Parathyroid adenoma (tissue), 2 donors: ENCODE measurements around the gene GPS1.

Experiments
- H2AFZ ChIP-seq: fragments of 300-600 bp; sonication (generic); one replicate; pipeline ENCODE4 v1.7.0; 2017; ENCODE audit warnings: antibody characterized with exemption, mild to moderate bottlenecking
- H3K27ac ChIP-seq: fragments of 300-600 bp; sonication (generic); one replicate; pipeline ENCODE4 v1.7.0; 2017
- H3K27me3 ChIP-seq: fragments of 300-600 bp; sonication (generic); one replicate; pipeline ENCODE4 v1.7.0; 2017; ENCODE audit warnings: low read length; ENCODE audit not compliant: control insufficient read depth, insufficient read depth
- H3K36me3 ChIP-seq: fragments of 300-600 bp; sonication (generic); one replicate; pipeline ENCODE4 v1.7.0; 2017; ENCODE audit warnings: low read length; ENCODE audit not compliant: control insufficient read depth, insufficient read depth
- H3K4me1 ChIP-seq: fragments of 300-600 bp; sonication (generic); one replicate; pipeline ENCODE4 v1.7.0; 2017; ENCODE audit warnings: control low read depth
- H3K4me2 ChIP-seq: fragments of 300-600 bp; sonication (generic); one replicate; pipeline ENCODE4 v1.7.0; 2017; ENCODE audit warnings: low read length
- H3K4me3 ChIP-seq: fragments of 300-600 bp; sonication (generic); one replicate; pipeline ENCODE4 v1.7.0; 2017; ENCODE audit warnings: low read depth, low read length
- H3K79me2 ChIP-seq: fragments of 300-600 bp; sonication (generic); one replicate; pipeline ENCODE4 v1.7.0; 2017; ENCODE audit warnings: control low read depth
- H3K9ac ChIP-seq: fragments of 300-600 bp; sonication (generic); one replicate; pipeline ENCODE4 v1.7.0; 2017; ENCODE audit warnings: mild to moderate bottlenecking
- H3K9me3 ChIP-seq: fragments of 300-600 bp; sonication (generic); one replicate; pipeline ENCODE4 v1.7.0; 2017; ENCODE audit warnings: low read length; ENCODE audit not compliant: control insufficient read depth
- TF ChIP-seq, protein P1 (sequence below): fragments of 300-600 bp; sonication (generic); IDR thresholded peaks from one replicate; pipeline ENCODE4 v1.7.0; 2017; ENCODE audit warnings: antibody characterized with exemption, mild to moderate bottlenecking
- donor health status: primary hyperparathyroidism.

The GPS1 gene

DNA sequence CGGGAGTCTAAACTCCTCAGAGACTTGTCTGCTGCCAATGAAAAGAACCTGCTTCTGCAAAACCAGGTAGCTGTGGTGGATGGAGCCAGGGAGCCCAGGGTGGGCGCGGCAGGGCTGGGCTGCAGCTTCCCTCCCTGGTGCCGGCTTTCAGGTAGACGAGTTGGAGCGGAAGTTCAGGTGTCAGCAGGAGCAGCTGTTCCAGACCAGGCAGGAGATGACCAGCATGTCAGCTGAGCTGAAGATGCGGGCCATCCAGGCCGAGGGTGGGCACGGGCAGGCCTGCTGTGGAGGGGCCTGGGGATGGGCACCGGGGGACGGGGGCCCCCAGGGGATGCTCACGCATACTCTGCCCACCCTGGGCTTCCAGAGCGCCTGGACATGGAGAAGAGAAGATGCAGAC, 23.5 kb upstream of the GPS1 start:
- H3K27ac ChIP-seq: no peak overlapping the region
- H3K27me3 ChIP-seq: no peaks in the 10 kb centered on the region
- no peaks in the 10 kb centered on the region for H3K9me3 ChIP-seq
- H2AFZ ChIP-seq: no peak overlapping the region
- H3K4me1 ChIP-seq: peaks cover 12% of the 10 kb centered on the region
- TF ChIP-seq, protein P1, sequence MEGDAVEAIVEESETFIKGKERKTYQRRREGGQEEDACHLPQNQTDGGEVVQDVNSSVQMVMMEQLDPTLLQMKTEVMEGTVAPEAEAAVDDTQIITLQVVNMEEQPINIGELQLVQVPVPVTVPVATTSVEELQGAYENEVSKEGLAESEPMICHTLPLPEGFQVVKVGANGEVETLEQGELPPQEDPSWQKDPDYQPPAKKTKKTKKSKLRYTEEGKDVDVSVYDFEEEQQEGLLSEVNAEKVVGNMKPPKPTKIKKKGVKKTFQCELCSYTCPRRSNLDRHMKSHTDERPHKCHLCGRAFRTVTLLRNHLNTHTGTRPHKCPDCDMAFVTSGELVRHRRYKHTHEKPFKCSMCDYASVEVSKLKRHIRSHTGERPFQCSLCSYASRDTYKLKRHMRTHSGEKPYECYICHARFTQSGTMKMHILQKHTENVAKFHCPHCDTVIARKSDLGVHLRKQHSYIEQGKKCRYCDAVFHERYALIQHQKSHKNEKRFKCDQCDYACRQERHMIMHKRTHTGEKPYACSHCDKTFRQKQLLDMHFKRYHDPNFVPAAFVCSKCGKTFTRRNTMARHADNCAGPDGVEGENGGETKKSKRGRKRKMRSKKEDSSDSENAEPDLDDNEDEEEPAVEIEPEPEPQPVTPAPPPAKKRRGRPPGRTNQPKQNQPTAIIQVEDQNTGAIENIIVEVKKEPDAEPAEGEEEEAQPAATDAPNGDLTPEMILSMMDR: no peak
- no peak overlapping the region for H3K4me3 ChIP-seq
- no peak overlapping the region for H3K4me2 ChIP-seq
- peaks cover 2% of the 10 kb centered on the region for H3K79me2 ChIP-seq
- H3K9ac ChIP-seq: no peak overlapping the region
- H3K36me3 ChIP-seq: no peaks in the 10 kb centered on the region

DNA sequence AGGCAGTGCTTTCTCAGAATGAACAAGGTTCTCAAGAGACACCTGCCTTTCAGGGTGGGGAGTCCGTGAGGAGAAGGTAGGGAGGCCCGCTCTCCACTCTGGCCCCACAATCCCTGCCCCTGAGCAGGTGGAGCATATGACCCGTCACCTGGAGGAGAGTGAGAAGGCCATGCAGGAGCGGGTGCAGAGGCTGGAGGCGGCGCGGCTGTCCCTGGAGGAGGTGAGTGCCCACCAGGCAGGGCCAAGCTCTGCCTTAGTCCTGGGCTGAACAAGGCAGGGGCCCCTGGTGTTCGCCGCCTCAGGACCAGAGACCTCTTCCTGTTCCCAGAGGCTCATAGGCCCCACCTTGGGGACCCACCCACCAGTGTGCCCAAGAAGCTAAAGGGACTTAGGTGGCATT, 22.7 kb upstream of the GPS1 start:
- Histone ChIP-seq H3K36me3 (no peaks in the 10 kb centered on the region), H3K4me1 (peaks cover 11% of the 10 kb centered on the region), H3K4me2 (no peak overlapping the region), H3K9me3 (no peaks in the 10 kb centered on the region), H3K79me2 (peaks cover 2% of the 10 kb centered on the region), H3K9ac (no peak overlapping the region), H3K4me3 (no peak overlapping the region), H3K27me3 (no peaks in the 10 kb centered on the region), H3K27ac (no peak overlapping the region), H2AFZ (no peak overlapping the region)
- TF ChIP-seq, protein P1: no peak

DNA sequence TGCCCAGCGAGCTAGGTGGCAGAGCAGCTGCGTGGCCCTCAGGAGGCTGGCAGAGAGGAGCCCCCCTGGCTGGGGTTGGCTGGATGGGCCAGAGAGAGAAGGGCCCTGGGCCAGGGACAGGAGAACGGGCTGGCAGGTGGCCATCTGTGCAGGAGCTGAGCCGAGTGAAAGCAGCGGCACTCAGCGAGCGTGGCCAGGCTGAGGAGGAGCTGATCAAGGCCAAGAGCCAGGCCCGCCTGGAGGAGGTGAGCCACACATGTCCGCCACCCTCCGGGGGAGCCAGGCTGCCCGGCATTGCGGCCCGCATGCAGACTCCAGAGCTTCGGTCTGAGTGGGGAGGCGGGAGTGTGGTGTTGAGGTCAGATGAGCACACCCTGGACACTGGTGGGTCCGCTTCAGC, 22.3 kb upstream of the GPS1 start:
- Histone ChIP-seq H3K36me3 (no peaks in the 10 kb centered on the region), H2AFZ (no peak overlapping the region), H3K27me3 (no peaks in the 10 kb centered on the region), H3K4me2 (no peak overlapping the region), H3K9ac (no peak overlapping the region), H3K27ac (no peak overlapping the region), H3K4me3 (no peak overlapping the region), H3K79me2 (peaks cover 1% of the 10 kb centered on the region), H3K9me3 (no peaks in the 10 kb centered on the region), H3K4me1 (peaks cover 7% of the 10 kb centered on the region)
- TF ChIP-seq, protein P1: no peak

DNA sequence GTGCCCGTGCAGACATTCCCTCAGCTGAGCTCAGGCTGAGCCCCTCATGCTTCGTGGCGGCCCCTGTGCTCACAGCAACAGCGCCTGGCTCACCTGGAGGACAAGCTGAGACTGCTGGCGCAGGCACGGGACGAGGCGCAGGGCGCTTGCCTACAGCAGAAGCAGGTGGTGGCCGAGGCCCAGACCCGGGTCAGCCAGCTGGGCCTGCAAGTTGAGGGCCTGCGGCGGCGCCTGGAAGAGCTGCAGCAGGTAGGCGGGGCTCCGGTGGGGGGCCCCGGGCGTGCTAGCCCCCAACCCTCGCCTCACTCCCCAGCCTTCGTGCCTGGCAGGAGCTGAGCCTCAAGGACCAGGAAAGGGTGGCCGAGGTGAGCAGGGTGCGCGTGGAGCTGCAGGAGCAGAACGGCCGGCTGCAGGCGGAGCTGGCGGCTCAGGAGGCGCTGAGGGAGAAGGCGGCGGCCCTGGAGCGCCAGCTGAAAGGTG, 21.7 kb upstream of the GPS1 start:
- TF ChIP-seq, protein P1: no peak
- Histone ChIP-seq H3K4me3 (no peak overlapping the region), H3K27ac (no peak overlapping the region)

DNA sequence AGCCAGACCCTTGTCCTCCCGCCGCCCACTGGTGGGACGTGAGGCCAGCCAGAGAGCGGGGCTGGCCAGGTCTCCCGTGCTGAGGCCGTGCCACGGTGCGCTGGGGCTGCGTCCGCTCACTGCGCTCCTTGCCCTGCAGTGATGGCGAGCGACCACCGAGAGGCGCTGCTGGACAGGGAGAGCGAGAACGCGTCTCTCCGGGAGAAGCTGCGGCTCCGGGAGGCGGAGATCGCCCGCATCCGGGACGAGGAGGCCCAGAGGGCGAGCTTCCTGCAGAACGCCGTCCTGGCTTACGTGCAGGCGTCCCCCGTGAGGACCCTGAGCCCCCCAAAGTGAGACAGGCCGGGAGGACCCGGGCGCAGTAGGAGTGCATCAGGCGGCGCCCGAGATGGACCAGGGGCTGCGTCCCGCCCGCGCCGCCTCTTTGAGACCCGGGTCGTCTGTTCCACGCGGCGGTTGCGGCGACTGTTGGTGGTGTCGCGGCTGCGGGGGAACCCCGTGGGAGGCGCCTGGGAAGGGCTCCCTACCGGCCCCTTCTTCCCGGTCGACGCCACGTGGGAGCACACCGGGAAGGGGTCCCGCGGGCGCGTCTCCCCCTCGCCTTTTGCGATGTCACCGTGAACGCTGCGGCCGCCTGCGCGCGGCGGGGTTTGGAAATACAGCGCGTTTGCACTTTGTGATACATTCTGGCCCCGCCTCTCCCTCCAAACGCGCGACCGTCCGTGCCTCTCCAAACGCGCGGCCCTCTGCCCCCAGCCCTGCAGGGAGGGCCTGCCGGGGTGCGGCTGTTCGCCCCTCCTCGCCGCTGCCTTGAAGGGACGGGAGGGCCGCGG, 21.0 kb upstream of the GPS1 start:
- no peaks in the 10 kb centered on the region for H3K79me2 ChIP-seq
- no peak overlapping the region for H3K9ac ChIP-seq
- peaks cover 6% of the 10 kb centered on the region for H3K4me1 ChIP-seq
- H3K4me2 ChIP-seq: peak overlapping the region; percentile 89
- no peaks in the 10 kb centered on the region for H3K27me3 ChIP-seq
- H3K36me3 ChIP-seq: no peaks in the 10 kb centered on the region
- H3K27ac ChIP-seq: peak overlapping the region; percentile 39
- H2AFZ ChIP-seq: peak overlapping the region; percentile 92
- no peaks in the 10 kb centered on the region for H3K9me3 ChIP-seq
- TF ChIP-seq, protein P1: peak; percentile 93
- H3K4me3 ChIP-seq: peak overlapping the region; percentile 68

More for the DNA sequence above, 21.7 kb upstream of the GPS1 start:
- Histone ChIP-seq H3K27me3 (no peaks in the 10 kb centered on the region), H3K79me2 (no peaks in the 10 kb centered on the region), H3K4me2 (peak overlapping the region; percentile 26), H2AFZ (peak overlapping the region; percentile 92), H3K4me1 (peaks cover 6% of the 10 kb centered on the region), H3K36me3 (no peaks in the 10 kb centered on the region), H3K9ac (no peak overlapping the region), H3K9me3 (no peaks in the 10 kb centered on the region)
